GM06990 (cell line): ENCODE results near the gene PLA2R1.

ENCODE experiments used
- DNase-seq: peaks from one replicate; pipeline ENCODE4 v3.0.0-alpha.2; 2011; ENCODE audit not compliant: insufficient read length; ENCODE audit errors: extremely low read depth
- H3K27me3 ChIP-seq: replicated peaks from 2 replicates; pipeline ENCODE4 v1.6.0; 2011; ENCODE audit warnings: low read length; ENCODE audit not compliant: control insufficient read depth, insufficient read depth
- H3K36me3 ChIP-seq: 2 replicates; pipeline ENCODE4 v1.5.1; 2011; ENCODE audit warnings: low read length; ENCODE audit not compliant: control insufficient read depth, insufficient read depth
- H3K4me3 ChIP-seq: replicated peaks from 2 replicates; pipeline ENCODE4 v1.5.1; 2011; ENCODE audit warnings: low read depth, mild to moderate bottlenecking, control low read depth, low read length
- CTCF ChIP-seq: IDR thresholded peaks from 2 replicates; pipeline ENCODE4 v1.5.1; 2011; ENCODE audit warnings: low read length, control low read depth, mild to moderate bottlenecking, inconsistent platforms; ENCODE audit not compliant: insufficient read depth, poor library complexity, severe bottlenecking

PLA2R1 gene

GRCh38 chr2:159898441-159898840 is 164.0 kb downstream of the PLA2R1 start:
- no peak for DNase-seq
- H3K4me3 ChIP-seq: no peak overlapping the region
- H3K36me3 ChIP-seq: peaks cover 4% of the 10 kb centered on the region
- no peak for TF ChIP-seq CTCF
- no peaks in the 10 kb centered on the region for H3K27me3 ChIP-seq

- no peak overlapping the region for H3K4me3 ChIP-seq
- DNase-seq: no peak
- no peak for TF ChIP-seq CTCF
- peaks cover 4% of the 10 kb centered on the region for H3K36me3 ChIP-seq
- H3K27me3 ChIP-seq: no peaks in the 10 kb centered on the region
These were observed 164.7 kb downstream of the PLA2R1 start for GRCh38 chr2:159897720-159898119.

GRCh38 chr2:159897081-159897480 is 165.3 kb downstream of the PLA2R1 start:
- DNase-seq: no peak
- peaks cover 4% of the 10 kb centered on the region for H3K36me3 ChIP-seq

GRCh38 chr2:159895258-159896065 is 167.0 kb downstream of the PLA2R1 start:
- Histone ChIP-seq H3K4me3 (no peak overlapping the region), H3K36me3 (peaks cover 4% of the 10 kb centered on the region), H3K27me3 (no peaks in the 10 kb centered on the region)
- TF ChIP-seq CTCF: no peak
- DNase-seq: peak; percentile 65

More at GRCh38 chr2:159897081-159897480, 165.3 kb downstream of the PLA2R1 start:
- no peak for TF ChIP-seq CTCF
- no peak overlapping the region for H3K4me3 ChIP-seq
- H3K27me3 ChIP-seq: no peaks in the 10 kb centered on the region

- H3K36me3 ChIP-seq: peaks cover 4% of the 10 kb centered on the region
- H3K27me3 ChIP-seq: no peaks in the 10 kb centered on the region
- H3K4me3 ChIP-seq: no peak overlapping the region
- TF ChIP-seq CTCF: no peak
- DNase-seq: no peak
These were observed 168.1 kb downstream of the PLA2R1 start for GRCh38 chr2:159894145-159894838.
